GM21526 (cell line): ENCODE results near the gene SPOCK2.

Source experiments
- ATAC-seq: cut with Tn5 transposase; IDR thresholded peaks from one replicate; pipeline ENCODE4 v1.9.1; 2021; ENCODE audit warnings: moderate library complexity; ENCODE audit not compliant: unreplicated experiment, low FRiP score

The SPOCK2 gene

DNA sequence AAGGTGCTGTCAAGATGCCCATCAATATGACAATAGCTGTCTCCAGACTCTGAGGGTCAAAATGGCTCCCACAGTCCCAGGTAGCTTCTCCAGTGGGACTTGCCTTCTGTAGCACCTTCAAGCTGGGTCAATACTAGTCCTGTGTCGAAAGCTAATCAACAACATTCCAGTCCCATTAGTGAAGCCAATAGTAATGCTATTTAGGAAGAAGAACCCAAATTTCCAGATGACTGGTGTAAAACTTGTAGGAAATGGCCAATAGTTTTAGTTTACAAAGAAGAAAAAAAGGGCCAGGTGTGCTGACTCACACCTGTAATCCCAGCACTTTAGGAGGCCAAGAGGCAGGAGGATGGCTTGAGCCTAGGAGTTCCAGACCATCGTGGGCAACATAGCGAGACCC is 2.0 kb upstream of the SPOCK2 start:
- no peak for ATAC-seq

DNA sequence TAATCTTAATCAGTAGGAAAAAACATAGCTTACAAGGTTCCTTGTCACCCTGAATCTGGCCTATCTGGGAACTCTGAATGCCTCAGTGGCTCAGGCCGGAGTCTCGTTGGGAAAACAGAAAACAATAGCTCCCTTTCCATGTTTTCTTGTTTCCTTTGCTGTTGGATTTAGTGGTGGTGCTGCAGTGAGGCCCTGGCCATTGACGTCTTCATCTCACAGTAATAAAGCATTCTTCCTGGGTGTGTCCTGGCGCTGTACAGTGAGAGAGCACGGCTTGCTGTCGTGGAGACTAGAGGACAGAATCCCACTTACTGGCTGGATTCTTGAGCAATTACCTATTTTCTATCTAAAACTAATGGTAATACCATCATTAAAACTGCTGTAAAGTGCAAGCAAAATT is 1.3 kb upstream of the SPOCK2 start:
- ATAC-seq: no peak

DNA sequence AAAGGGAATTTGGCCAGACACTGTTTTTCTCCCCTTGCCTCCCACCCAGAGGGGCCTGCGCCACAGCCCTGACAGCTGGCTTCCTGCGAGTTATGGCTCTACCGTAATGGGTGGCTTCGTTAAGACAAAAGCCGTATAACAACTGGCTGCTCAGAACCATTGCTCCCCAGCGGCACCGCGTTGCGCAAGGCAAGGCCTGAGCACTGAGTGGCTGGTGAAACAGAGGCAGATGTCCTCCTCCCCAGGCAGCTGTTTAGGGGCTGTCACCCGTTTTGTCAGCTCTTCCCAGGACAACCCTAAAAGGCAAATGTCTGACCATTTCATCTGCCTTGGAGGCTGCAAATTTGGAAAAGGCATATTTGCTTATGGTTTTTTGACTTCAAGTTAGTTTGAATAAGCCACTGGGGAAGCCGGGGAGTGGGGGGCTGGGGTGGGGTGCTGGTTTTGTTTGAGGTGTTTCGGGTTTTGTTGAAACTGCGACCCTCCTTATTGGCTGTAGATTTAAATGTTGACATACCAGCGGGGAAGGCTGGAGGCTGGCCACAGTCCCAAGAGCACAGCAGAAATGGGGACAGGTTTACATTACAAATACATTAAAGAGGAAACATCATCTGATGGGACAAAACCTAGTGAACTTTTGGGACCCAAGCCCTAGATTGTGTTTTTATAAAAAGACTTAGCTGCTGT is 681 bp upstream of the SPOCK2 start:
- no peak for ATAC-seq

DNA sequence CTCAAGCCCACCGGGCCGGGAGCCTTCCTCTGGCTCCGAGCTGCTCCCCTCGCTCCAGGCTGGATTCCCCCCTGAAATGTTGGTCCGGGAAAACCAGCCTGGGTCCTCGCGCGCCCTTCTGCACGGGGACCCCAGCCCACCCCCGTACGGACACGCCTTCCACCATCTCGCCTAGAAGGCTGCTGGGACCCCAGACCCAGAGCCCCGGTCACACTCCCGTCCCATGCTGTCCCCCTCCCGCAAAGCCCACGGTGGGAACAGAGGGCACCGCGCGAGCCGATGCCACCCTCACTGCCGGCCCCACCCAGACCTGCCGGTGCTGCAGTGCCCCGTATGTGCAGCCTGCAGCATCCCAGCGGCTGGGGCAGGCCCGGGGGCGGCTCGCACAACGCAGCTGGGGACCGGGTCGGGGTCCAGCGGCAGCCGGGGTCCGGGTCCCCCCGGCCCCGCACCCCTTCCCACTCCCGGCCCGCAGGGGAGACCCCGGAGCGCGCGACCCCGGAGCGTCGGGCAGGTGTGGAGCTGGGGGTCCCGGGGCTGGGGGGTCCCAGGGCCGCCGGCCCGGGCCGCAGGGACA is 871 bp downstream of the SPOCK2 start:
- no peak for ATAC-seq

DNA sequence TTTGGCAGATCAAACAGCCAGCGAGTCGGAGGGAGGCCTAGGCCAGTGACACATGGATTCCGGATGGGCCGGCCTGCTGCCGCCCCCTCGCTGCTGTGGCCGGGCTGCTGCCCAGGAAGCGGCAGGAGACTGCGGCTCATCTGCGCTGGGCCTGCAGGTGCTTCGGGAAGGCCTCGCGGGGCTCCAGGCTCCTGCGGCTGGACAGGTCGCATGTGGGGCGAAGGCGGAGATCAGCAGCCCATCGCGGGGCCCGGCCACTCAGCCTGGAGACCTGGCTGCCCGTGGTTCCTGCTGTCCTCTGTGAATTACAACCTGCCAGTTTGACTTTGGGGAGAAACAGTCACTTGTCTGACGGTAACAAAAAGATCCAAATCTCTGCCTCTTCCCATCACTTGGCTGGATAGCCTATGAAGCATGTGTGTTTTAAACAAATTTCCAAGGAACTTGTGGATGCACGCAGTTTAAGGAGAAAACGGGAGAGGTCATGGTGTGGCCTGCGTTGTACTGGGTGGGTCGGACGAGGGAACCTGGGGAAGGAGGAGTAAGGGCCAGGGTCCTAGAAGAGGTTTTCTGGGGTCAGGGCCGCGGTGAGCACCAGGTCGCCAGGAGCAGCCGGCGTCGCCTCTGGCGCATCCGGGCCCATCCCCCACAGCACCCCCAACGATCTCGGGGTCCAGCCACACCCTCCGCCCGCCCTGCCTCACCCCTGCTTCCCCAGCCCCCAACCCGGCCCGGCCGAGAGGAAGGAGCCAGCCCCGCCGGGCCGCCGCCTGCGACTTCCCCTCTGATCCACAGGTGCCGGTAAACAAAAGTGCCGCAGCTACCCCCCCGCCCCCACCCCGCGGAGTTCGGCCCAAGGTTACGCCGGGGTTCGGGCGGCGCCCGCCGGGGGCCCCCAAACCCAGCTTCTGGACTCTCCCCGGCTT is 1.6 kb downstream of the SPOCK2 start:
- ATAC-seq: no peak

DNA sequence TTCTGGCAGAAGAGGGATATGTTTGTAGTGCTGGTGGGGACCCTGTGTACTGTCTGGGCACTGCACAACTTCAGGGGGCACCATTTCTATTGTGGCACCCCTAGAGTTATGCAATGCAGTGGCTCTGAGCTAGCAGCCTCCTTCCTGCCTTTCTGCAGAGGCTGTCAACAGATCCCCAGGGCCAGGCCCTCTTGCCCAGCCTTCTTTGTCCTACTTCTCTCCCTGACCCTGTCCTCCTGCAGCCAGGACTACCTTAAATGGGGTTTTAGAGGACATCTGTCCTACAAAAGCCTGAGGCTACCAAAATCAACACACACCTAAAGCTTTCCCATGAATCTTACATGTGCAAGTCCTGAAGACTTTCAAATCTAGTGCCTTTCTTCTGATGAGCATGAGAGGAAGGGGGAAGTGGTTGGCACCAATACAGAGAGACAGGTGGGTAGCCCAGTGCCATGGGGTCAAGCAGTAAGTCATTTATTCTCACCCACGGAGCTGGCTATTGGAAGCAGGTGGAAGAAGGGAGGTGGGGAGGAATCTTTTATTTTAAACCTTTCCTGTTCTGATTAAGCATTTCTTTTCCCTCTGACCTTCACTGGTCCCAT is 2.4 kb downstream of the SPOCK2 start:
- no peak for ATAC-seq

DNA sequence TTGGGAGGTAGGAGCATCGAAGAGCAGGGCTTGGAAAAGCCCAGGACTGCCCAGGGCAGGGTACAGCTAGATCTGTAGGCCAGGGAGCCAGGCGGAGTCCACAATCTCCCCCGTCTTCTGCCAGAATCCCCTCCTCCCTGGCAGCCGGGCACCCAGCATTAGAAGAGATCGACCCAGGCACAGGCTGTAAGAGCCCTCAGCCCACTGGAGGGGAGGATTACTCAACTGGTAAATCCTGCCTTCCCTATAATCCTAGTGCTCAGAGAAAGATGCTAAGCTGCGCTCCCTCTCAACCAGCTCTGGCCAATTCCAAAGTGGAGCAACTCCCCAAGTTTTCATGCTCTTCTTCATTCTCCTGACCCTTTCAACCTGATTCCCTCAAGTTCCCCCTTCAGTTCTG is 3.2 kb downstream of the SPOCK2 start:
- ATAC-seq: no peak

DNA sequence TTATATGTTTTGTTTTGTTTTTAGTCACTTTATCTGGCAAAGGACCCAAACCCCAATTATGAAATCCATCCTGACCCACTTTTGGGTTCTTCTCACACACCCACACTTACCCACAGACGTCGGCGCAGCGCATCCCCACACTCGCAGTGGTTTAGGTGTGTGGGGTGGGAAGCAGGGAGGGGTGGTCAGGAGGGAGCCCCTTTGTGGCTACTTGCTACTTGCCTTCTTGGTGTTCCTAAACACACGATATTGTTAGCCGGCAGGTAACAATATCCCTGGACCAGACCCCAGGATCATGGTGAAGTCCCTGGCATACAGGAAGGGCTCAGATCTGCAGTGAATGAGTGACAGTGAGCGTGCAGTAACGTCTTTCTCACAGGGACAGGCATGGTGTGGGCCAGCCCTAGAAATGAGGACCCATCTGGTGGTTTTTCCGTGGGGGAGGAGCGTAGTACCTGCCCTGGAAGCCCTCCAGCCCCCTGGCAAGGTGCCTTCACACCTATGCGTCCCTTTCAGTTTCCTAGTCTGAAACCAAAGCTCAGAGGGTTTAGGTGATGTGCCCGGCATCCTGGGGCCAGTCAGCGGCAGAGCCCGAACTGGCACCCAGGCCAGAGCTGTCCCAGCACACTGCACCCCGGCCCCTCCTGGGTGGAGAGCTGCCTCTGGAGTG is 4.4 kb downstream of the SPOCK2 start:
- no peak for ATAC-seq

DNA sequence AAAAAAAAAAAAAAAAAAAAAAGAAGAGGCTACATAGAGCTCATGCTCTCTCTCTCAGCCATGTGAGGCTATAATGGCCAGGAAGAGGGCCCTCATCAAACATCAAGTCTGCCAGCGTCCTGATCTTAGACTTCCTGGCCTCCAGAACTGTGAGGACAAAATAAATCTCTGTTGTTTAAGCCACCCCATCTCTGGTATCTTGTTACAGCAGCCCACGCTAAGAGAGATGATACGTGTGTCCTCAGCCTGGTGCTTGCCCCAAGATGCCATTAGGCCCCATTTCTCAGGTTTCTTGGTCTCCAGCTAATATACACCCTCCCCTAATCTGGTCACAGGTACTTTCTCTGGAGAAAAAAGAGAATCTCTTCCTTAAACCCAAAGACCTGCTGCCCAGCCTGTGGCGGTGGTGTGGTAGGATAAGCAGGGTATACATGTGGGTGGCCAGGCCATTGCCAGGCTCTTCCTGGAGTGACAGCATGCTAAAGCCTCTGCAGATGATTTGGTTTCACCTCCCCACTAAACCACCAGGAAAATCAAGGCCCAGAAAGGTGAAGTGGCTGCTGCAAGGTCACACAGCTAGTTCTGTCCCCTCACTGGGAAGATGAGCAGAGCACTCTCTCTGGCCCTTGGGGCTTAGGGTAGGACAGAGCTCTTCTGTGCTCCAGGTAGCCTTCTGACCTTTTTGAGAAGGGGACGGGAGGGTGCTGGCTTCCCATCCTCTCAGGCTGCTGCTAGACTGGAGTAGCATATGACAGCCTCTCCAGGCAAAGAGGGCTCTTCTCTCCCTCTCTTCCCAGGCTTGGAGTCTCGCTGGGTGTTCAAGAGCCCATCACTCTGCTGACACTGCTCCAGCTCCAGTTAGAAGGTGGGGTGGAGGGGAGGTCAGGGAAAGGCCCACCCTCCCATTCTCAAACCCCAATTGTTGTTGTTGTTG is 5.2 kb downstream of the SPOCK2 start:
- no peak for ATAC-seq

DNA sequence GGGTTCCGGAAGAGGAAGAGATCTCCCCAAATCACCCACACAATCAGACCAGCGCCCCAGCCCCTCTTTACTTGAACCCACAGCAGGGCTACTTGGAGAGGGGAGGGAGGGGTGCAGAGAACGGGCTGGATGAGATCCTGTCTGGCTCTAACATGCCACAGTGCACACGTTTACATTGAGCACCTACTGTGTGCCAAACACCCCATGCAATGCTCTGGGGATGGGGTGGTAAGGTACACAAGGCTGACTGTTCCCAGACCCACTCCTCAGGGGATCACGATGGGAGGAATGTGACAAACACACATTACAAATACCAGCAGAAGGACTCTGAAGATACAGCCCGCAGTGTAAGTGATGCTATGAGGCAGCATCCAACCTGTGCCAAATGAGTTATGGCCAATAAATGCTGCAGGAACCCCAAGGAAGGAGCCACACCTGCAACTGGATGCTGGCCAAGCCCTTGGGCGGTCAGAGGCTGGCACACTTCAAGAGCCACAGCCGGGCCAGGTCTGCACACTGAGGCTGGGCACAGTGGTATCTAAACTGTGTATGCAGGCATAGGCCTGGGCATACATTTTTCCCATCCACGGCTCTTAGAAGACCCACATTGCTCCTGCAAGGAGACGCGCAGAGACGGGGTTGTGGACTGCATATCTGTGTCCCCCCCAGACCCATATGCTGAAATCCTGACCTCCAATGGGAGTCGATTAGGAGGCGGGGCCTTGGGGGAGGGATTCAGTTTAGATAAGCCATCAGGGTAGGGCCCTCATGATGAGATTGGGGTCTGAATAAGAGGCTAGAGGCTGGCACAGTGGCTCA is 6.4 kb downstream of the SPOCK2 start:
- no peak for ATAC-seq

DNA sequence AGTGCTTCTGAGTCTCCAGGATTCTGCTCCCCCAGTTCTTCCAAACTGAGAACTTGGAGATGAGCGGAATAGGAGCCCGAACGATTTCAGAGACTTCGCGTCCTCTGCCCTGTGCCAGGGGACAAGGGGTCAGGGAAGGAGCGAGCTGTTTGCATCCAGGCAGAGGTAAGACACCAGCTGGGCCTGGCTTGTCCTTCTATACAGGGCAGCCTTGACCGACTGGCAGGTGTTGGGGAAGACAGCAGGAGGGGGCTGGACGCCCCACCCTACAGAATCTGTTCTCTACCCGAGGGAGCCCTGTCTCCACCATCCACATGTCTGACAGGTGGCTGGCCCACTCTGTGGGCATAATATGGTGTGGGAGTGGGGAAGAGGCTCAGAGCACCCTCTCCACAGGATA is 7.1 kb downstream of the SPOCK2 start:
- no peak for ATAC-seq

DNA sequence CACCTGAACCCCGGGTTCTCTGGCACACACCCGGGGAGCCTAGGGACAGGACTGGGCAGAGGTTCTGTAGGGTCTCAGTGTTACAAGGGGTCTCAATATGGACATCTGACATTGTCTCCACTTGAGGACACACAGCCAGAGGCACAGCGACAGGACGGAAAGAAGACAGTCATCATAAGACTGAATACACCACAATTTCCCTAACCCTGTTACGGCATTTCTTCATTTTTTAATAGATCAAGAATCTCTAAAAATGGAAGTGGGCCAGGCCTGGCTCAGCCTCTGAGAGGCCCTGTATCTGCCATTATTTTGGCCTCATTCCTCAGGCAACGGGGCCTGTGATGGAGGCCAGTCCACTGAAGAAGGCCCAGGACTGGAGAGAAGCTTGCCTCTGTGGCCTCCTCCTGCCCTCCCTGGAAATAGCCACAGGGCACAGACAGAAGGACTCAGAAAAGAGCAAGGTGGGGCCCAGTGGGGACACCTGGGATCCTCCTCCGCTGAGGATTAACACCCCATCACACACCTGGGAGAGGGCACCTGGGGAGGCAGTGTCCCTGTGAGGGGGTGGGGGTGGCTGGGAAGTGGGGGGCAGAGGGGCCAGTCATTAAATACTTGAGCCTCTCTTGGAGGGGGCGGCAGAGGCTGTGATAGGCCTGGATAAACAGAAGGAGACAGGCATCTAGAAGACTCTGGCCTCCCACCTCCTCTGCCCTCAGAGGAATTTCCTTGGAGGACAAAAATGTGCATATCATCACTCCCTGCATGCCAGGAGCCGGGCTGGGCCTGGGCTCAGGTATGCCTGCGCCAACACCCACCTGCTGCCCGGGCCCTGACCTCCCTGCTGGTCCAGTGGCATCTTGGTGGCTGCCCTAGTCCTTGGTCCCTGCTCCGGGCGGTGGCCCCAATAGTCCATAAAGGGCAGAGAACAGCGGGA is 8.0 kb downstream of the SPOCK2 start:
- ATAC-seq: no peak

DNA sequence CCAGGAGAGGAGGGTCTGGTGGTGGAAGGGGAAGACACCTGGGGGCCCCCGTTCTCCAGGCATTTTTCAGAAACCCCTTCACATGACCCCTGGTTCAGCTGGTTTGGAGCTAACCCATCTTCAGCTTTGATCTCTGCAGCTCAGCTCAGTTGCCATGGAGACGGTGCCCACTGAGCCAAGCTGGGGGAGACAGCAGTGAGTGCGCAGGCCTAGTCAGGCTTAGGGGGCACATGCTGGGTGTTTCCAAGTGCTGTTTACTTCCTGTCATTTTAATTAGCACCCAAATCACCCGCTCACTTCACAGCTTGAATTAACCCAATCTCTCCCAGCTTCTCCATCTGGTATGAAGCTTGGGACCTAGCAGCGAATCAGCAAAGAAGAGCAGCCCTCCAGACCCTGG is 9.0 kb downstream of the SPOCK2 start:
- ATAC-seq: no peak

DNA sequence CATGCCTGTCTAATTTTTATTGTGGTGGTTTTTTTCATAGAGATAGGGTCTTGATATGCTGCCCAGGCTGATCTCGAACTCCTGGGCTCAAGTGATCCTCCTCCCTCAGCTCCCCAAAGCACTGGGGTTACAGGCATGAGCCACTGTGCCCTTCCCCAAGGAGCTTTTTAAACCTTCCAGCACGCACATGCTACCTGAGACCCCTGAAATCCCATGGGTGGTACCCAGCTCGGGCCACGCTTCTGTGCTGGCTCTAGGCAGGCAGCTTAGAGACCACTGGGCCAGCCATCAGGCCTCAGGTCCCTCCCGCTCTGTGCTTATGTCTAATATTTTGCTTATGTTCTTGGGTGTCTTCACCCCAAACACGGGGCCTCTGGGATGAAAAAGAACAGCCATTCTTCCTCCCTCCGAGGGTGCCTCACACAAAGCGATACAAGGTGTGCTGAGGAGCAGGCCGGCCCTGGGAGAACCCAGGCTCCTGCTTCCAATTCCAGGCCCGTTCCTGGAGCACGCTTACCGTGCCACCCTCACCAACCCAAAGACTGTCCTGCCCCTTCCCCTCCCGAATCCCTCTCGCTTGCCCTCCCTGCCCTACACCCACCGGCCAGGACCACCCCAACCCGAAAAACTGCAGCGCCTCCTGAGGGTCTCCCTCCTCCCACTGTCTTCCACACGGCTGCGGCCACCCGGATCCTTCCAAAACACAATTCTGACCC is 10.9 kb downstream of the SPOCK2 start:
- ATAC-seq: no peak

DNA sequence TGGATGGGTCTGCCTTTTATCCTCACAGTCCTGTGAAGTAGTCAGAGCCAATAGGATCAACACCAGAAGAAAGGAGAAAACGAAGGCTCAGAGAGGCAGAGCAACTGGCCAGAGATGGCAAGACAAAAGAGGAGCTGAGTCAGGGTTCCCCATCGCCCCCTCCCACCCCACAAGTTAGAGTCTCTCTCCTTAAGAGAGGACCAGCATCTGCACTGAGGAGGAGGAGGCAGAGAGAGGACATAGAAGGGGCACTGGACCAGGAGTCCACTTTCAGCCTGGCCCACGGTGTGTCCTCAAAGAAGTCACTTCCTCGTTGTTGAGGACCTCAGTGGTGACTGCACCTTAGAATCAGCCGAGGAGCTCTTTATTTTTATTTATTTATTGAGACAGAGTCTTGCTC is 11.6 kb downstream of the SPOCK2 start:
- no peak for ATAC-seq

DNA sequence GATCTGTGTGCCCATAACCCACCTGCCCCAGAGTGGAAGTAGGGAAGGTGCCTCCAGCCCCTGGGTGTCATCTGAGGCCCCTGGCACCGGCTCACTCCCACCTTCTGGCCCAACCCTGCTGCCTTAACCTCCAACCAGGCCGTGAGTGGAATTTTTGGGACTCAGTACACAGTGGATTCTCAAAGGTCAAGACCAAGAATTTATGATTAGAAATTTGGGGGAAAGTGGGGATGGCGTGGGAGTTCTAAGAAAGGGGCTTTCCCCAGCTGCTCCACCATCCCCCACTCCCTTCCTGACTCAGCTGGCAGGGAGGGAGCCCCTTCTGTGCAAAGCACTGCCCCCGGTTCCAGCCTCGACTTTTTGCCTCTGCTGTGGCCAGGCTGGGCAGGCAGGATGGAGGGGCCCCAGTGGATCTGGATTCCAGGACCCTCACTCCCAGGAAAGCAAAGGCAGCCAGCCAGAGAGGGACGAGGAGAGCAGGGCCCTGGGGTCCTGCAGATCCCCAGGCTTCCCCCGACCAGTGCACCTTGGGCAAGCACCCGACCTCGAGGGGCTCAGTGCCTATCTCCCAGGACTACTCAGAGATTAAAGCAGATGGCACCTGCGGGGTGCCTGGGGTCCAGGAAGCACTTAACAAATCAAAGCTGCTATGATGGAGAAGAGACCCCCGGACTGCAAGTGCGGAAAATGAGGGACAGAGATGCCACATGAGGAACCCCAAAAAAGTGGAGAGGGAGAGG is 12.8 kb downstream of the SPOCK2 start:
- no peak for ATAC-seq
